GM19099 (cell line): Measurements from ENCODE around the gene LILRA1.
"Not testable (repeated sequence)": the region's sequence is repeated elsewhere in the genome, so short reads cannot be mapped to it uniquely, and the experiment has no call there.

Experiments
- POLR2A ChIP-seq: IDR thresholded peaks from 3 replicates; pipeline ENCODE4 v1.6.1; 2011; ENCODE audit warnings: low read depth; ENCODE audit not compliant: insufficient read length; ENCODE audit errors: extremely low read depth

LILRA1 gene

GRCh38 chr19:54616821-54617560 is 23.6 kb downstream of the LILRA1 start:
- peak; percentile 51 for TF ChIP-seq POLR2A

GRCh38 chr19:54620464-54620863 is 27.0 kb downstream of the LILRA1 start:
- no peak for TF ChIP-seq POLR2A

- TF ChIP-seq POLR2A, result no peak
Observed at GRCh38 chr19:54622431-54622830, 29.0 kb downstream of the LILRA1 start.

- TF ChIP-seq POLR2A, result no peak
Observed at GRCh38 chr19:54626757-54627156, 33.3 kb downstream of the LILRA1 start.

- TF ChIP-seq POLR2A, result not testable (repeated sequence)
Observed at GRCh38 chr19:54630262-54630661, 36.8 kb downstream of the LILRA1 start, which contains the start of gene LILRB1. LILRB1 (plus strand) TSS chr19:54630484; CDS start chr19:54631074, 590 bp downstream.

DNA sequence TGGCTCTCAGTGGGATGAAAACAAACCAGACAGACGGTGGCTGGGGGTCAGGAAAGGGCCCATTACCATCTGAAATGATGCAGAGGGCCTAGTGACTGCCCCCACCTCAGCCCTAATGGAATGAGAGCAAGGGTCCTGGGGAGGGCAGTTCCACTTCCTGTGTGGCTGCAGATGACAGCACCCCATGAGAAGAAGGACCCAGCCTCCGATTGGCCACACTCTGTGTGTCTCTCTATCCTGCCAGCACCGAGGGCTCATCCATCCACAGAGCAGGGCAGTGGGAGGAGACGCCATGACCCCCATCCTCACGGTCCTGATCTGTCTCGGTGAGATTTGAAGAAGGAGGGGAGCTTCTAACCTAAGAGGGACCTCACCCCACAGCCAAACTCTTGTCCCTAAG is 37.4 kb downstream of the LILRA1 start:
- no peak for TF ChIP-seq POLR2A

DNA sequence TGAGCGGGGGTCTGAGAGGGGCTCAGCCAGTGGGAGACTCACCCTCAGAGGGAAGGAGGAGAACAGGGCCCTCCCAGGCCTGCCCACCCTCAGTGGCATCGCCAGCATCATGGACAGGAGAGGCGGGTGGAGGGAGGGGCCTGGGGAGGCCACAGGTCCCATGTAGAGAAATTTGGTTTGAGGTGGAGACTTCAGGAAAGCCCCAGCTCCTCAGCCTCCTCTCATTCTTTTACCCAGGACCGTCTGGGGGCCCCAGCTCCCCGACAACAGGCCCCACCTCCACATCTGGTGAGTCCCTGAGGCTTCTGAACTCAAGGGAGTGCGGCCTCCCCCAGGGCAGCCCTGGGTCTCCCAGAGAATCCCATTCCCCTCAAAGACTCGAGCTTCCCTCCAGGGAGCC is 40.0 kb downstream of the LILRA1 start:
- no peak for TF ChIP-seq POLR2A

- TF ChIP-seq POLR2A, result no peak
Observed at GRCh38 chr19:54638683-54639082, 45.3 kb downstream of the LILRA1 start.

DNA sequence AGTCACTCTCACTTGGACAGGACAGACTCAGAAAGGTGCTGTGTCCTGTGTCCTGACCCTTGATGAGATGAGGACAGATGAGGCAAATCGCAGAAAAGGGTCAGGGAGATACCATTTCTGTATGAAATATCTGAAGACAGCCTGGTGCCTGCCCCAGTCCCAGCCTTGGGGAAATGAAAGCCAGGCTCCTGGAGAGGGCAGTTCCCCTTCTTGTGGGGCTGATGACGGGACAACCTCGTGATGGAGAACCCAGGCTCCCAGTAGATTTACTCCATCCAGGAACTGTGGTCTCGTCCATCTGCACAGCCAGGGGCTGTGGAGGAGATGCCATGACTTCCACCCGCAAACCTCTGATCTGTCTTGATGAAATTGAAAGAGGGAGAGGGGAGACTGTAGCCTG is 50.6 kb downstream of the LILRA1 start:
- no peak for TF ChIP-seq POLR2A

- TF ChIP-seq POLR2A, result no peak
Observed at GRCh38 chr19:54646331-54646841, 53.0 kb downstream of the LILRA1 start.

DNA sequence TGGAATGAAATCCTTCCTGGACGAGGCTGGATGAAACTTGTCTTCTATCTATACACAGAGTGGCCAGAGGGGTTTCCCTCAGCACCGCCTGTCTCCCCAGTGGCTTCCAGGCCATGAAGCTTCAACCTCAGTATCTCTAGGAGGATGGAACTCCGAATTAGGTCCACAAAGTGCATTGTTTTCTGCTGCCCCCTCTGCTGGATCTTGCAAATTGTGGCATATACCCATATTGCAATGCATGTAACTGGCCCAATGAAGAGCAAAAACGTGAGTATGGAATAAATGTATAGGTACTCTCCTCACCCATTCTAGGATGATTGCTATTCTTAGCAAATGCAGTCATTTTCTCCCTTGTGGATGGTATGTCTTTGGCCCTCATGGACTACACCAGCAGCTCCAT is 54.7 kb downstream of the LILRA1 start:
- TF ChIP-seq POLR2A, result no peak

GRCh38 chr19:54650108-54650655 is 56.8 kb downstream of the LILRA1 start:
- TF ChIP-seq POLR2A, result no peak
